Mesothelial cell of epicardium (in vitro differentiated cells): Measurements from ENCODE around the gene AMBRA1. TPM values are rescaled to one million over a fixed set of nuclear protein-coding genes. Genes with fewer than 3 reads are reported as not detected.
A peak's percentile ranks its signal among the peaks of the same experiment; 100 is the strongest.

Experiments used
- DNase-seq, 2 experiments: peaks; one replicate each; pipeline ENCODE4 v3.0.0; 2021; ENCODE audit warnings: low spot score in 2 of 2; ENCODE audit not compliant: unreplicated experiment in 2 of 2
- H3K27ac Mint-ChIP-seq: 2 replicates; pipeline ENCODE4 v1.8.0; 2021; ENCODE audit warnings: mixed read lengths
- H3K27me3 Mint-ChIP-seq: 2 replicates; pipeline ENCODE4 v1.8.0; 2021; ENCODE audit warnings: low read depth, mixed read lengths
- H3K36me3 Mint-ChIP-seq: 2 replicates; pipeline ENCODE4 v1.8.0; 2021; ENCODE audit warnings: mixed read lengths
- H3K4me1 Mint-ChIP-seq: 2 replicates; pipeline ENCODE4 v1.8.0; 2021; ENCODE audit warnings: mixed read lengths
- H3K4me3 Mint-ChIP-seq: 2 replicates; pipeline ENCODE4 v1.8.0; 2021; ENCODE audit warnings: mild to moderate bottlenecking, moderate library complexity, mixed read lengths
- H3K9me3 Mint-ChIP-seq: 2 replicates; pipeline ENCODE4 v1.8.0; 2021; ENCODE audit warnings: mixed read lengths
- total RNA-seq: library from RNA; stranded (reverse); gene quantifications from 3 replicates; pipeline ENCODE4 v1.2.1, GENCODE V29; 2021
- TF ChIP-seq, protein P1 (sequence below): fragments of 200-600 bp; sonication (generic); IDR thresholded peaks from one replicate; pipeline ENCODE4 v1.5.0; 2021; ENCODE audit warnings: antibody characterized with exemption; ENCODE audit not compliant: unreplicated experiment

Gene AMBRA1
- total RNA-seq, 1 donor from 2014 or later: 48.4 TPM

- Mint-ChIP-seq H3K9me3 (no peaks in the 10 kb centered on the region), H3K36me3 (peaks cover 27% of the 10 kb centered on the region), H3K27ac (no peak overlapping the region), H3K27me3 (no peaks in the 10 kb centered on the region), H3K4me3 (no peak overlapping the region), H3K4me1 (no peaks in the 10 kb centered on the region)
- no peak for DNase-seq
- TF ChIP-seq, protein P1, sequence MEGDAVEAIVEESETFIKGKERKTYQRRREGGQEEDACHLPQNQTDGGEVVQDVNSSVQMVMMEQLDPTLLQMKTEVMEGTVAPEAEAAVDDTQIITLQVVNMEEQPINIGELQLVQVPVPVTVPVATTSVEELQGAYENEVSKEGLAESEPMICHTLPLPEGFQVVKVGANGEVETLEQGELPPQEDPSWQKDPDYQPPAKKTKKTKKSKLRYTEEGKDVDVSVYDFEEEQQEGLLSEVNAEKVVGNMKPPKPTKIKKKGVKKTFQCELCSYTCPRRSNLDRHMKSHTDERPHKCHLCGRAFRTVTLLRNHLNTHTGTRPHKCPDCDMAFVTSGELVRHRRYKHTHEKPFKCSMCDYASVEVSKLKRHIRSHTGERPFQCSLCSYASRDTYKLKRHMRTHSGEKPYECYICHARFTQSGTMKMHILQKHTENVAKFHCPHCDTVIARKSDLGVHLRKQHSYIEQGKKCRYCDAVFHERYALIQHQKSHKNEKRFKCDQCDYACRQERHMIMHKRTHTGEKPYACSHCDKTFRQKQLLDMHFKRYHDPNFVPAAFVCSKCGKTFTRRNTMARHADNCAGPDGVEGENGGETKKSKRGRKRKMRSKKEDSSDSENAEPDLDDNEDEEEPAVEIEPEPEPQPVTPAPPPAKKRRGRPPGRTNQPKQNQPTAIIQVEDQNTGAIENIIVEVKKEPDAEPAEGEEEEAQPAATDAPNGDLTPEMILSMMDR: no peak
These were observed 189.3 kb downstream of the AMBRA1 start for GRCh38 chr11:46404476-46405017.

- peaks cover 27% of the 10 kb centered on the region for H3K36me3 Mint-ChIP-seq
- no peaks in the 10 kb centered on the region for H3K9me3 Mint-ChIP-seq
- TF ChIP-seq, protein P1: no peak
- no peak overlapping the region for H3K27ac Mint-ChIP-seq
- no peak for DNase-seq
- H3K4me3 Mint-ChIP-seq: no peak overlapping the region
- no peaks in the 10 kb centered on the region for H3K4me1 Mint-ChIP-seq
- no peaks in the 10 kb centered on the region for H3K27me3 Mint-ChIP-seq
These were observed 190.6 kb downstream of the AMBRA1 start for GRCh38 chr11:46402957-46403902.

GRCh38 chr11:46397526-46397925, 196.3 kb downstream of the AMBRA1 start:
- no peak for DNase-seq
- Mint-ChIP-seq H3K36me3 (peaks cover 14% of the 10 kb centered on the region), H3K27me3 (peaks cover 15% of the 10 kb centered on the region), H3K9me3 (no peaks in the 10 kb centered on the region), H3K27ac (no peak overlapping the region), H3K4me1 (peaks cover 7% of the 10 kb centered on the region), H3K4me3 (no peak overlapping the region)
- TF ChIP-seq, protein P1: no peak

DNA sequence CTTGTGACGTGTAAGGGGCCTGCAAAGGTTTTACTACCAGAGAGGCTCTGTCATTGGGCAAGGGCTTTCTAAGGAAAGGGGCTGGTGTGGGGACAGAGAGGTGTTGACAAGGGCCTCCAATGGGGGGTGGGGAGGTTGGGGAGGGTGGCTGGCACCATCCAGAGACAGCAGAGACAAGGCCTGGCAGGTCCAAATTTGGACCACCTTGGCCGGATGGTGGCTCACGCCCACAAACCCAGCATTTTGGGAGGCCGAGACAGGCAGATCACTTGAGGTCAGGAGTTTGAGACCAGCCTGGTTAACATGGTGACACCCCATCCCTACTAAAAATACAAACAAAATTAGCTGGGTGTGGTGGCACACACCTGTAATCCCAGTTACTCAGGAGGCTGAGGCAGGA, 200.1 kb downstream of the AMBRA1 start:
- H3K4me3 Mint-ChIP-seq: no peak overlapping the region
- DNase-seq: no peak
- no peak overlapping the region for H3K27ac Mint-ChIP-seq
- TF ChIP-seq, protein P1: no peak
- H3K9me3 Mint-ChIP-seq: no peaks in the 10 kb centered on the region
- H3K4me1 Mint-ChIP-seq: peaks cover 20% of the 10 kb centered on the region
- H3K27me3 Mint-ChIP-seq: peaks cover 40% of the 10 kb centered on the region
- peaks cover 8% of the 10 kb centered on the region for H3K36me3 Mint-ChIP-seq

DNA sequence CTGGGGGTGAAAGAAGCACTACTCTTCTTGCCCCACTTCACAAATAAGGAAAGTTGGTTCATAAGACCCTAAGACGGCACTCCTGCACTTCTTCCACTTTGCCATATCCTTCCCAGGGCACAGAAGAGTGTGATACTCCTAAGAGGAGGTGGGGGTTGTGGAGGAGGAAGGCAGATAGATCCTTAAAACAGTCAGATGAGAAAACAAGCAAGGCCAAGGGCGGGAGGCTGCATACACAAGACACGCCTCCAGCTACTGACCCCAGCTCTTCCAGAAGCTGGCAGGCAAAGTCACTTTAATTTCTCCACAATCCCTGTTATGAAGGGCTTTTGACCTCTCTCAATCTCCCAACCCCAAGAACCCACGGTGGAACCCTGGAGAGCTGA, 200.6 kb downstream of the AMBRA1 start:
- TF ChIP-seq, protein P1: no peak

More for the DNA sequence above, 200.6 kb downstream of the AMBRA1 start:
- Mint-ChIP-seq H3K4me3 (peak overlapping the region; percentile 69), H3K27me3 (peaks cover 46% of the 10 kb centered on the region), H3K9me3 (no peaks in the 10 kb centered on the region), H3K36me3 (peaks cover 8% of the 10 kb centered on the region), H3K27ac (no peak overlapping the region), H3K4me1 (peaks cover 25% of the 10 kb centered on the region)
- no peak for DNase-seq
